Peyer's patch (tissue), 4 donors: ENCODE results near the gene RASGRP2. TPM values are rescaled to one million over a fixed set of nuclear protein-coding genes. Genes with fewer than 3 reads are reported as not detected.

Experiments used
- DNase-seq, 3 donors: peaks; one replicate each; pipeline ENCODE4 v3.0.0-alpha.2; 2017 to 2019
- H3K27ac ChIP-seq, 4 donors: fragments of 200-600 bp; sonication (generic); one replicate each; pipeline ENCODE4 v1.5.1; 2016 to 2019
- H3K27me3 ChIP-seq, 2 donors: fragments of 200-600 bp; sonication (generic); one replicate each; pipeline ENCODE4 v1.5.1; 2019
- H3K36me3 ChIP-seq, 3 donors: fragments of 200-600 bp; sonication (generic); one replicate each; pipeline ENCODE4 v1.5.1; 2016 to 2019
- H3K4me1 ChIP-seq, 4 donors: fragments of 200-600 bp; sonication (generic); one replicate each; pipeline ENCODE4 v1.5.1; 2016 to 2019
- H3K4me3 ChIP-seq, 4 donors: fragments of 200-600 bp; sonication (generic); 1 replicate in 3 of 4; 2 replicates in 1 of 4; pipeline ENCODE4 v1.5.1; 2016 to 2019; ENCODE audit warnings: mild to moderate bottlenecking in 1 of 4
- H3K9me3 ChIP-seq, 4 donors: fragments of 200-600 bp; sonication (generic); one replicate each; pipeline ENCODE4 v1.5.1; 2016 to 2019; ENCODE audit warnings: mild to moderate bottlenecking in 1 of 4
- POLR2A ChIP-seq, 2 donors: fragments of 450-650 bp; IDR thresholded peaks; one replicate each; pipeline ENCODE4 v1.5.1; 2017; ENCODE audit warnings: antibody characterized with exemption in 2 of 2, mild to moderate bottlenecking in 2 of 2, moderate library complexity in 2 of 2
- total RNA-seq, 4 donors: library from RNA; depleted of rRNA; stranded (reverse); fragments of >200 nt; gene quantifications; one replicate each; pipeline ENCODE4 v1.1.0, GENCODE V29; 2016
- TF ChIP-seq, protein P1 (sequence below), 6 experiments: fragments of 450-650 bp in 4 of 6; fragments of 200-600 bp in 2 of 6; sonication (generic) in 1 of 6; IDR thresholded peaks; one replicate each; pipeline ENCODE4 v1.5.1; 2017 to 2019; ENCODE audit warnings: antibody characterized with exemption in 6 of 6, mild to moderate bottlenecking in 3 of 6, moderate library complexity in 1 of 6

The RASGRP2 gene
- total RNA-seq, 4 donors from 2014 or later = 11.5 to 210 (median 16.0) TPM

DNA sequence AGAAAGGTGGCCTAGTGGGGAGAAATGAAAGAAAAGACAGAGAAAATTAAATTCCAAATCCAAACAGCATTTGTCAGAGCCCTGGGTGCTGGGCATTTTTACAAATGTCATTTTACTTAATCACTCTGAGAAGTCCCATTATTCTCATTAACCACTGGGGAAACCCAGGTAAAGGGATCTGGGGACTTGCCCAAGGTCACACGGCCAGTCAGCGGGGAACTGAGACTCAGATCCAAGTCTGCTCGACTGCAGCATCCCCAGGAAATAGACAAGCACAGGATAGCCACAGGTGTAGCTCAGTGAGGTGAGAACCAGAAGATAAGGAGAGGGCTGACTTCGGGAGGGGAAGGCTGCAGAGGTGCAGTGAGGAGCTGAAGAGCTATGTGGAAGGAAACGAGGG is 28.8 kb downstream of the RASGRP2 start:
- no peaks in the 10 kb centered on the region for H3K9me3 ChIP-seq
- DNase-seq = no peak
- H3K4me3 ChIP-seq = no peak overlapping the region
- H3K27me3 ChIP-seq = peaks cover 0 to 49% of the 10 kb centered on the region in 2 donors
- no peak overlapping the region for H3K27ac ChIP-seq
- H3K4me1 ChIP-seq = peaks cover 0 to 22% (median 10%) of the 10 kb centered on the region in 4 donors
- TF ChIP-seq, protein P1, sequence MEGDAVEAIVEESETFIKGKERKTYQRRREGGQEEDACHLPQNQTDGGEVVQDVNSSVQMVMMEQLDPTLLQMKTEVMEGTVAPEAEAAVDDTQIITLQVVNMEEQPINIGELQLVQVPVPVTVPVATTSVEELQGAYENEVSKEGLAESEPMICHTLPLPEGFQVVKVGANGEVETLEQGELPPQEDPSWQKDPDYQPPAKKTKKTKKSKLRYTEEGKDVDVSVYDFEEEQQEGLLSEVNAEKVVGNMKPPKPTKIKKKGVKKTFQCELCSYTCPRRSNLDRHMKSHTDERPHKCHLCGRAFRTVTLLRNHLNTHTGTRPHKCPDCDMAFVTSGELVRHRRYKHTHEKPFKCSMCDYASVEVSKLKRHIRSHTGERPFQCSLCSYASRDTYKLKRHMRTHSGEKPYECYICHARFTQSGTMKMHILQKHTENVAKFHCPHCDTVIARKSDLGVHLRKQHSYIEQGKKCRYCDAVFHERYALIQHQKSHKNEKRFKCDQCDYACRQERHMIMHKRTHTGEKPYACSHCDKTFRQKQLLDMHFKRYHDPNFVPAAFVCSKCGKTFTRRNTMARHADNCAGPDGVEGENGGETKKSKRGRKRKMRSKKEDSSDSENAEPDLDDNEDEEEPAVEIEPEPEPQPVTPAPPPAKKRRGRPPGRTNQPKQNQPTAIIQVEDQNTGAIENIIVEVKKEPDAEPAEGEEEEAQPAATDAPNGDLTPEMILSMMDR (IDR thresholded peaks at IDR 0.05) = no peak
- no peak for TF ChIP-seq POLR2A (IDR thresholded peaks at IDR 0.05)
- no peaks in the 10 kb centered on the region for H3K36me3 ChIP-seq

- Histone ChIP-seq H3K27ac (no peak overlapping the region), H3K36me3 (no peaks in the 10 kb centered on the region), H3K9me3 (no peaks in the 10 kb centered on the region), H3K27me3 (peaks cover 0 to 50% of the 10 kb centered on the region in 2 donors), H3K4me3 (no peak overlapping the region), H3K4me1 (peaks cover 0 to 22% (median 10%) of the 10 kb centered on the region in 4 donors)
- TF ChIP-seq POLR2A (IDR thresholded peaks at IDR 0.05) = no peak
- TF ChIP-seq, protein P1 (IDR thresholded peaks at IDR 0.05) = no peak
- no peak for DNase-seq
These were observed 29.3 kb downstream of the RASGRP2 start for GRCh38 chr11:64714666-64715065.

GRCh38 chr11:64713781-64714363 is 30.1 kb downstream of the RASGRP2 start:
- TF ChIP-seq, protein P1 (IDR thresholded peaks at IDR 0.05) = no peak
- no peak for TF ChIP-seq POLR2A (IDR thresholded peaks at IDR 0.05)
- Histone ChIP-seq H3K4me3 (peak overlapping the region in 2 of 4 donors; percentile 14 to 31), H3K36me3 (no peaks in the 10 kb centered on the region), H3K27ac (no peak overlapping the region), H3K4me1 (peaks cover 0 to 22% (median 10%) of the 10 kb centered on the region in 4 donors), H3K9me3 (no peaks in the 10 kb centered on the region), H3K27me3 (peaks cover 0 to 50% of the 10 kb centered on the region in 2 donors)
- DNase-seq = no peak

DNA sequence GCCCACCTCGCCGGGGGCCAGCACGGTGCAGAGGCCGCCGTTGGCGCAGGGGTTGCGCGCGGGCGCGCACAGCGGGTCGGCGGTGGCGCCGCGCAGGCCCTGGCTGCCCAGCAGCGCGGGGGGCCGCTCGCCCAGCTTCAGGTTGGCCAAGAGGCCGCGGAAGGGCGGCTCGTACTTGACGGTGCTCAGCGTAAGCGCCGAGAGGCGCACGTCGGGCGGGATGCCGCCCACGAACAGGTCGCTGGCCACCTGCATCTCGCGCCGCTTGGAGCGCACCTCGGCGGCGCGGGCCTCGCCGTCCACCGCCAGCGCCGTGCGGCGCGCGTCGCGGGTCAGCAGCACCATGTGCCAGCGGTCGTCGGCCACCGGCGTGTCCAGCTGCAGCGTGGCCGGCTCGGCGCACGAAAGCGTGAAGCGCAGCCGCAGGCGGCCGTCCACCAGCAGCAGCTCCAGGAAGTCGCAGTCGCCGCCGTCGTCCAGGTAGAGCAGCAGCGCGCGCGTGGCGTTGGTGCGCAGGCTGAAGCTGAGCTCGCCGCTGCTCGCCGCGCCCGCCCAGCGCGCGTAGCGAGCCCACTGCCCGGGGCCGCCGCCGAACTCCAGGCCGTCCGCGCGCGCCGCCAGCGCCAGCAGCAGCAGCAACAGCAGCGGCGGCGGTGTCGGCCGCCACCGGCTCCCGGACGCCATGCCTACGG is 30.8 kb downstream of the RASGRP2 start:
- Histone ChIP-seq H3K36me3 (no peaks in the 10 kb centered on the region), H3K27ac (no peak overlapping the region), H3K9me3 (no peaks in the 10 kb centered on the region), H3K27me3 (peaks cover 0 to 50% of the 10 kb centered on the region in 2 donors), H3K4me1 (peaks cover 0 to 22% (median 10%) of the 10 kb centered on the region in 4 donors), H3K4me3 (peak overlapping the region in 2 of 4 donors; percentile 14 to 31)
- TF ChIP-seq, protein P1 (IDR thresholded peaks at IDR 0.05) = no peak
- no peak for TF ChIP-seq POLR2A (IDR thresholded peaks at IDR 0.05)
- DNase-seq = peak in 1 of 3 donors; percentile 62

DNA sequence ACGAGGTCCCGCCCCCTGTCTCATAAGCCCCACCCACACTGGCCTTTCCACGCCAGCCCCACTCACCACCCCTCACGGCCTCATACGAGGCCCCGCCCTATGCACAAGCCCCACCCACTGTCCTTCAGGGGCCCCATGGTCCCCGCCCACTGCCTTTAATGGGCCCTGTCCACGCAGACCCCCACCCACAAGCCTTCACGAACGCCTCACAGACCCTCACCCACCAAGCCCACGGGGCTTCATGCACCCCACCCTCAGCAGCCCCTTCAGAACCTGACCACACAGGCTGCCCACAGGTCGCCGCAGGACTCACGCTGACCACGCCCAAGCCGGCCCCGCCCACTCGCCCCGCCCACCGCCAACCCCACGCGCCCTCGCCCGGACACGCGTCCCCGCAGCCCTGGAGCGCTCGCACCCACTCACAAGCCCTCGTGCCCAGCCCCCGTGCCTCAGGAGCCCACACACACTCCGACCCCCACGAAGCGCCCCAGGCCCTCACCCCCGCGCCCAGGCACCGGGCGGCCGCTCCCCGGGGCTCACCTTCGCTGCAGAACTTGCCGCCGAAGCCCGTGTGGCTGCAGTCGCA is 31.4 kb downstream of the RASGRP2 start:
- no peak overlapping the region for H3K4me3 ChIP-seq
- H3K36me3 ChIP-seq = no peaks in the 10 kb centered on the region
- TF ChIP-seq, protein P1 (IDR thresholded peaks at IDR 0.05) = no peak
- no peak for TF ChIP-seq POLR2A (IDR thresholded peaks at IDR 0.05)
- peaks cover 0 to 50% of the 10 kb centered on the region in 2 donors for H3K27me3 ChIP-seq
- no peak for DNase-seq
- H3K4me1 ChIP-seq = peaks cover 0 to 22% (median 10%) of the 10 kb centered on the region in 4 donors
- no peak overlapping the region for H3K27ac ChIP-seq
- no peaks in the 10 kb centered on the region for H3K9me3 ChIP-seq
